OCI-LY3 (cell line): ENCODE data around the gene SEC14L1.

ENCODE experiments used
- H2AFZ ChIP-seq: fragments of 200-600, 300-600 bp; shearing (Covaris generic); 2 replicates; pipeline ENCODE4 v1.6.0; 2014; ENCODE audit warnings: antibody characterized with exemption, low read depth, low read length
- H3K27ac ChIP-seq: fragments of 200-600, 300-600 bp; sonication (generic); 2 replicates; pipeline ENCODE4 v1.5.1; 2014; ENCODE audit warnings: mild to moderate bottlenecking, low read length, moderate library complexity, mixed read lengths
- H3K27me3 ChIP-seq: fragments of 200-600, 300-600 bp; sonication (generic); 2 replicates; pipeline ENCODE4 v1.6.1; 2014; ENCODE audit warnings: low read depth, low read length, mixed read lengths
- H3K36me3 ChIP-seq: fragments of 200-600, 300-600 bp; sonication (generic); replicated peaks from 2 replicates; pipeline ENCODE3; 2014; ENCODE audit warnings: low read depth, low read length, mixed read lengths
- H3K4me1 ChIP-seq: fragments of 300-600, 200-600 bp; sonication (generic); 2 replicates; pipeline ENCODE4 v1.6.1; 2014; ENCODE audit warnings: low read length, mixed read lengths
- H3K4me2 ChIP-seq: fragments of 200-600, 300-600 bp; sonication (generic); 2 replicates; pipeline ENCODE4 v1.6.1; 2014; ENCODE audit warnings: low read length, mixed read lengths
- H3K4me3 ChIP-seq: fragments of 300-600, 200-600 bp; sonication (generic); 2 replicates; pipeline ENCODE4 v1.5.1; 2014; ENCODE audit warnings: antibody characterized with exemption, mild to moderate bottlenecking, low read length, moderate library complexity
- H3K79me2 ChIP-seq: fragments of 300-600, 200-600 bp; shearing (Covaris generic); 2 replicates; pipeline ENCODE4 v1.6.1; 2014; ENCODE audit warnings: mild to moderate bottlenecking, low read length, mixed read lengths
- H3K9ac ChIP-seq: fragments of 300-600, 200-600 bp; shearing (Covaris generic); 2 replicates; pipeline ENCODE4 v1.6.0; 2014; ENCODE audit warnings: mild to moderate bottlenecking, low read length, moderate library complexity
- H3K9me3 ChIP-seq: fragments of 200-600, 300-600 bp; shearing (Covaris generic); 2 replicates; pipeline ENCODE4 v1.6.1; 2014; ENCODE audit warnings: low read length, mixed read lengths; ENCODE audit not compliant: insufficient read depth
- H4K20me1 ChIP-seq: fragments of 200-600, 300-600 bp; sonication (generic); 2 replicates; pipeline ENCODE4 v1.6.1; 2016; ENCODE audit warnings: low read length, mixed read lengths; ENCODE audit not compliant: insufficient read depth
- CTCF ChIP-seq: fragments of 200-600, 300-600 bp; sonication (generic); IDR thresholded peaks from 2 replicates; pipeline ENCODE4 v1.5.1; 2014; ENCODE audit warnings: antibody characterized with exemption, low read length, low read depth
- EZH2phosphoT487 ChIP-seq: fragments of 200-600 bp; shearing (Covaris generic); IDR thresholded peaks from 2 replicates; pipeline ENCODE4 v1.6.1; 2018; ENCODE audit warnings: antibody characterized with exemption, mixed run types, low read depth

The SEC14L1 gene

DNA sequence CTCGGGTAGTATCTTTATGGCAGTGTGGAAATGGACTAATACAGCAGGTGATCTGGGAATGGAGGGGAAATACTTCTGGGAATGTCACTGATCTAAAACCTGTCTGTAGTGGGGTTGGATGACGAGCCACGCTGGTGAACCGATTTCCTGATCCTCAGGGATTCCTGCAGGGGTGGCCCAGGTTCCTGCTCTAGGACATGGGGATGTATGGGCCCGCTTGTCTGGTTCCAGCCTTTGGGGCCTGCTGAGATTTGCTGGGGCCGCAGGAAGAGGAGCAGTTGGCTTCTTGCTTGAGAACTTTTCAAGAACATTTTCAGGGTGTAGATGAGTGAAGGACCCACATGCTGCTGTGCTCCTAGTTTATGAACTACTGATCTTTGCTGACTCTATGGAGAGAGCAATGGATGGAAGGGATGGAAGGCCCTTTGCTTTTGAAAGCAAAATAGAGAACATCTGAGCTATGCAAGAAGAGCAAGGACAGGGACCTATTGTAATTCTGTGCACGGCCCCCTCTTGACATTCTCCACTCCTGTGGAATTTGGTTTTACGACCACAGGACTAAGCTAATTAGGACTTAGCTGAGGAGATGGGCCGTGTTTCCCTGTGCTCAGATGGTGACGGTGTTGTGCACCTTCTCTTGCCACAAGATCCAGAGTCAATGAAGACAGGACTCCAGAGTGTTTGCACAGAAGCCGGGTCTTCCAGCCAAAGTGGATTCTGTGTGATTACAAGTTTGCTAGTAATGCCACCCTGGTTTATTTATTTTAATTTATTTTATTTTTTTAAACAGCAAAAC lies 90.5 kb downstream of the SEC14L1 start:
- Histone ChIP-seq H3K36me3 (no peaks in the 10 kb centered on the region), H2AFZ (no peak overlapping the region), H3K27me3 (no peaks in the 10 kb centered on the region), H3K9me3 (no peaks in the 10 kb centered on the region; the same call in 1 of the 2 replicates), H3K27ac (no peak overlapping the region), H3K4me2 (no peak overlapping the region), H4K20me1 (no peaks in the 10 kb centered on the region), H3K4me1 (peaks cover 12% of the 10 kb centered on the region), H3K4me3 (no peak overlapping the region), H3K9ac (no peak overlapping the region), H3K79me2 (no peaks in the 10 kb centered on the region)
- TF ChIP-seq CTCF (no peak), EZH2phosphoT487 (no peak)

DNA sequence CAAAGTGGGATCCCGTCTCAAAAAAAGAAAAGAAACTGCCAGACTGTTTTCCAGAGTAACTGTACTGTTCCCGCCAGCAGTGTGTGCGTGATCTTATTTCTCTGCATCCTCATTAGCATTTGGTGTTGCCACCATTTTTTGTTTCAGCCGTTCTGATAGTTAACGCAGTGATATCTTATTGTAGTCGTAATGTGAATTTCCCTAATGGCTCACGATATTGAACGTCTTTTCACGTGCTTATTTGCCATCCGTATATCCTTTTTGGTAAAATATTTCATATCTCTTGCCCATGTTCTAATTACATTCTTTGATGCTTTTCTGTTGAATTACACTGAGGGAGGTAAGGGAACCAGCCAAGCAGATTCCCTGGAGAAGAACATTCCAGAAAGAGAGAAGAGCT lies 92.4 kb downstream of the SEC14L1 start:
- Histone ChIP-seq H3K4me1 (peaks cover 12% of the 10 kb centered on the region), H2AFZ (no peak overlapping the region), H4K20me1 (no peaks in the 10 kb centered on the region), H3K27me3 (no peaks in the 10 kb centered on the region), H3K4me3 (no peak overlapping the region), H3K79me2 (no peaks in the 10 kb centered on the region), H3K9me3 (no peaks in the 10 kb centered on the region; the same call in 1 of the 2 replicates), H3K9ac (no peak overlapping the region), H3K27ac (no peak overlapping the region), H3K36me3 (no peaks in the 10 kb centered on the region), H3K4me2 (no peak overlapping the region)
- TF ChIP-seq CTCF, result no peak
- TF ChIP-seq EZH2phosphoT487, result no peak

DNA sequence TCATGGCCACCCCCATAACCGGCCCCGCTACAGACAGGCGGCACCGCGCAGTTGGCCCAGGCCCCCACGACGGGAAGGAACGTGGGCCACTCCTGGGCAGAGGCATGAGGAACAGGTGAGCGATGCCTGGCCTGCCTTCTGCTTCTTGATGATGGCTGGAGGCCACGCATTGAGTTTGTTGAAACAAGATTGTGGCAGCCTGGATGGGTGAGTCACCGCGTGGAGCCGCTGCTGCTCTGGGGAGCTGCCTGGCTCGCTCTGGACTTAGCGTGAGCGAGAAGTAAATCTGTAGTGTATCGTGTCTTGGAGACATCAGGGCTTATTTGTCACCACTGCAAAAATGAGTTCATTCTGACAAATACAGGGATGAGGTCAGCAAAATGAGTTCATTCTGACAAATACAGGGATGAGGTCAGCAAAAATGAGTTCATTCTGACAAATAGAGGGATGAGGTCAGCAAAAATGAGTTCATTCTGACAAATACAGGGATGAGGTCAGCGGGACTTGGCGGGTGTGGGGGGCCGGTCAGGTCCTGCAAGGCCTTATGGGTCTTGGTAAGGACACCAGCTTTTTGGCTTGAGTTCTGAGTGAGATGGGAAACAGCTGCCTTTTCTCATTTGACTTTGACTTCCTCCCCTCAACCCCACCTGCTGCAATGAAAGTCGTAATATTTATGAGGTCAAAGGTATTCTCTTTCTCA lies 93.0 kb downstream of the SEC14L1 start:
- no peaks in the 10 kb centered on the region for H3K27me3 ChIP-seq
- H2AFZ ChIP-seq, result no peak overlapping the region
- H3K4me1 ChIP-seq, result peaks cover 12% of the 10 kb centered on the region
- H3K9ac ChIP-seq, result no peak overlapping the region
- TF ChIP-seq CTCF (no peak), EZH2phosphoT487 (no peak)
- H3K79me2 ChIP-seq, result no peaks in the 10 kb centered on the region
- no peak overlapping the region for H3K4me3 ChIP-seq
- H4K20me1 ChIP-seq, result no peaks in the 10 kb centered on the region
- H3K4me2 ChIP-seq, result peak overlapping the region; percentile 1; the same call in 1 of the 2 replicates
- H3K27ac ChIP-seq, result no peak overlapping the region
- no peaks in the 10 kb centered on the region; the same call in 1 of the 2 replicates for H3K9me3 ChIP-seq
- no peaks in the 10 kb centered on the region for H3K36me3 ChIP-seq

- Histone ChIP-seq H4K20me1 (no peaks in the 10 kb centered on the region), H2AFZ (no peak overlapping the region), H3K4me3 (no peak overlapping the region), H3K9me3 (no peaks in the 10 kb centered on the region; the same call in 1 of the 2 replicates), H3K4me2 (no peak overlapping the region), H3K79me2 (no peaks in the 10 kb centered on the region), H3K36me3 (no peaks in the 10 kb centered on the region), H3K9ac (no peak overlapping the region), H3K27ac (no peak overlapping the region), H3K4me1 (peaks cover 12% of the 10 kb centered on the region), H3K27me3 (no peaks in the 10 kb centered on the region)
- TF ChIP-seq EZH2phosphoT487 (no peak), CTCF (no peak)
These were observed 93.9 kb downstream of the SEC14L1 start for GRCh38 chr17:77234695-77235094.
